H1 (cell line): ENCODE data around the gene PIGU. TPM values are rescaled to one million over a fixed set of nuclear protein-coding genes. Genes with fewer than 3 reads are reported as not detected.

ENCODE experiments used
- BACH1 ChIP-seq: IDR thresholded peaks from 2 replicates; pipeline ENCODE4 v1.6.1; 2012; ENCODE audit warnings: low read length, improper control_type of control experiment
- BCL11A ChIP-seq, 2 experiments: IDR thresholded peaks; one replicate each; pipeline ENCODE4 v1.6.1; 2011; ENCODE audit warnings: low read depth in 2 of 2, low read length in 2 of 2, mild to moderate bottlenecking in 2 of 2
- CTCF ChIP-seq, 3 experiments: IDR thresholded peaks; 1 replicate in 2 of 3; 2 replicates in 1 of 3; pipeline versions ENCODE4 v1.5.1 to v1.6.1; 2011; ENCODE audit warnings: low read length in 3 of 3, mild to moderate bottlenecking in 3 of 3, inconsistent platforms in 2 of 3, low read depth in 1 of 3, moderate library complexity in 1 of 3; ENCODE audit not compliant: insufficient read depth in 1 of 3; ENCODE audit errors: control extremely low read depth in 1 of 3
- E2F6 ChIP-seq: IDR thresholded peaks from 2 replicates; pipeline ENCODE4 v1.6.1; 2012; ENCODE audit warnings: inconsistent platforms
- MAFK ChIP-seq: IDR thresholded peaks from 2 replicates; pipeline ENCODE4 v1.6.1; 2012; ENCODE audit warnings: low read depth, mild to moderate bottlenecking, improper control_type of control experiment, low read length
- polyA plus RNA-seq, 7 experiments: library from polyadenylated mRNA; depleted of rRNA in 3 of 7; stranded (reverse) in 5 of 7; unstranded in 2 of 7; fragments of >200 nt in 5 of 7; fragments of 200-250 nt in 2 of 7; gene quantifications; 1 replicate in 5 of 7; 2 replicates in 1 of 7; 4 replicates in 1 of 7; pipeline versions ENCODE4 v1.2.1 to v1.2.3, GENCODE V29; 2011 to 2013; ENCODE audit warnings: missing spikeins in 2 of 7, mixed read lengths in 2 of 7
- total RNA-seq: library from RNA; stranded (reverse); fragmentation: NEBNext Ultra II Directional; extraction: Animal tissue kit (Norgen Biotek cat#: 25700); gene quantifications from 2 replicates; pipeline ENCODE4 v1.2.1, GENCODE V29; 2021

PIGU gene
- total and polyA plus RNA-seq, 2 of the 8 experiments (the other 6 are each of a cell fraction or from before 2014, with no cell fraction given): 28.3 to 117 TPM

GRCh38 chr20:34573541-34574300 lies 103.2 kb downstream of the PIGU start (continued):
- TF ChIP-seq MAFK (no peak), BACH1 (no peak), CTCF (IDR thresholded peaks at IDR 0.05; ENCODE audit: control extremely low read depth in 1 of 3, insufficient read depth in 1 of 3, low read depth in 1 of 3, low read length in 3 of 3) (no peak), BCL11A (IDR thresholded peaks at IDR 0.05; ENCODE audit: low read depth in 2 of 2, low read length in 2 of 2) (no peak), E2F6 (no peak)
